Mucosa of descending colon (tissue), 3 donors: ENCODE measurements around the gene TNS2. TPM values are rescaled to one million over a fixed set of nuclear protein-coding genes. Genes with fewer than 3 reads are reported as not detected.

ENCODE experiments used
- ATAC-seq: fragments of 200-7000 bp; cut with Tn5 transposase; one replicate; pipeline ENCODE4 v1.9.1; 2020; ENCODE audit warnings: mild to moderate bottlenecking, moderate library complexity
- DNase-seq, 3 donors: peaks; one replicate each; pipeline ENCODE4 v3.0.0-alpha.2; 2020
- H3K36me3 ChIP-seq: fragments of 200-600 bp; one replicate; pipeline ENCODE4 v1.8.0; 2021; ENCODE audit warnings: low read depth, mild to moderate bottlenecking
- H3K4me1 ChIP-seq: fragments of 200-600 bp; one replicate; pipeline ENCODE4 v1.8.0; 2021; ENCODE audit warnings: low read depth, mild to moderate bottlenecking
- H3K4me3 ChIP-seq: fragments of 200-600 bp; one replicate; pipeline ENCODE4 v1.8.0; 2021; ENCODE audit warnings: mild to moderate bottlenecking
- H3K9me3 ChIP-seq: fragments of 200-600 bp; one replicate; pipeline ENCODE4 v1.8.0; 2021; ENCODE audit warnings: mild to moderate bottlenecking
- CTCF ChIP-seq: fragments of 200-600 bp; IDR thresholded peaks from one replicate; pipeline ENCODE4 v1.8.0; 2022; ENCODE audit warnings: antibody characterized with exemption, mild to moderate bottlenecking
- intact Hi-C, 2 donors: fragments of 100-400 bp; cut with DNase I in 1 of 2; cut with micrococcal nuclease in 1 of 2; formaldehyde crosslinking; loops; one replicate each; pipeline versions ENCODE4 v1.11.0 to v1.11.1; 2022; cut with DNase I, micrococcal nuclease
- total RNA-seq, 3 donors: library from RNA; stranded (reverse); fragmentation: NEBNext Ultra II Directional in 2 of 3; extraction: Animal tissue kit (Norgen Biotek cat#: 25700) in 2 of 3; gene quantifications; one replicate each; pipeline versions ENCODE4 v1.2.1 to v1.2.4, GENCODE V29; 2021 to 2023
- donor health status: DM: no; HTN: no; CAD: no; lungs with moderate emphysema.
- donor health status: DM: no; HTN: no; CAD: no.
- donor health status: DM: no; HTN: yes; CAD: no.

The TNS2 gene
- total RNA-seq, 3 donors from 2014 or later = 22.6 to 119 (median 51.9) TPM

- peak; percentile 66 for ATAC-seq
- H3K4me1 ChIP-seq = peaks cover 17% of the 10 kb centered on the region
- TF ChIP-seq CTCF = peak; percentile 97
- no peaks in the 10 kb centered on the region for H3K9me3 ChIP-seq
- intact Hi-C loops = loop anchor here in 1 of 2 donors (5.0 kb wide), 1 partner anchor 37 kb away; no protein-coding TSS in a partner anchor
- H3K4me3 ChIP-seq = no peak overlapping the region
- DNase-seq = peak; percentile 86 to 91 (median 89)
- H3K36me3 ChIP-seq = no peaks in the 10 kb centered on the region
These were observed 49.4 kb downstream of the TNS2 start for GRCh38 chr12:53099071-53099882.

GRCh38 chr12:53100466-53101151 lies 50.7 kb downstream of the TNS2 start:
- no peaks in the 10 kb centered on the region for H3K9me3 ChIP-seq
- ATAC-seq = no peak
- TF ChIP-seq CTCF = no peak
- peaks cover 17% of the 10 kb centered on the region for H3K4me1 ChIP-seq
- H3K4me3 ChIP-seq = no peak overlapping the region
- intact Hi-C loops = loop anchor here in 1 of 2 donors (5.0 kb wide), 1 partner anchor 33 kb away; no protein-coding TSS in a partner anchor
- DNase-seq = no peak
- no peaks in the 10 kb centered on the region for H3K36me3 ChIP-seq

- peaks cover 17% of the 10 kb centered on the region for H3K4me1 ChIP-seq
- H3K36me3 ChIP-seq = no peaks in the 10 kb centered on the region
- intact Hi-C loops = loop anchor here in 1 of 2 donors (5.0 kb wide), 1 partner anchor 34 kb away; no protein-coding TSS in a partner anchor
- no peak for TF ChIP-seq CTCF
- no peak overlapping the region for H3K4me3 ChIP-seq
- DNase-seq = no peak
- H3K9me3 ChIP-seq = no peaks in the 10 kb centered on the region
- ATAC-seq = no peak
These were observed 51.4 kb downstream of the TNS2 start for GRCh38 chr12:53101266-53101665.

GRCh38 chr12:53101931-53102781 lies 52.3 kb downstream of the TNS2 start:
- Histone ChIP-seq H3K4me3 (no peak overlapping the region), H3K4me1 (peaks cover 15% of the 10 kb centered on the region), H3K36me3 (no peaks in the 10 kb centered on the region), H3K9me3 (no peaks in the 10 kb centered on the region)
- no peak for TF ChIP-seq CTCF
- DNase-seq = no peak
- intact Hi-C loops = loop anchor here in 1 of 2 donors (5.0 kb wide), 1 partner anchor 35 kb away; no protein-coding TSS in a partner anchor
- ATAC-seq = no peak
